Left forelimb (tissue), 1 donor: ENCODE data around the gene CCDC57.

ENCODE experiments used
- DNase-seq: peaks from one replicate; pipeline ENCODE4 v3.0.0-alpha.2; 2018; ENCODE audit warnings: low spot score

Gene CCDC57

GRCh38 chr17:82246365-82247181, 33.9 kb upstream of the CCDC57 start:
- DNase-seq, result no peak

GRCh38 chr17:82246040-82246364, 33.4 kb upstream of the CCDC57 start:
- DNase-seq, result no peak

GRCh38 chr17:82245134-82246039, 32.7 kb upstream of the CCDC57 start:
- no peak for DNase-seq

- DNase-seq, result no peak
Observed at GRCh38 chr17:82244413-82245133, 31.9 kb upstream of the CCDC57 start.

- no peak for DNase-seq
Observed at GRCh38 chr17:82243648-82244412, 31.2 kb upstream of the CCDC57 start.

GRCh38 chr17:82242977-82243647, 30.5 kb upstream of the CCDC57 start:
- no peak for DNase-seq

- no peak for DNase-seq
Observed at GRCh38 chr17:82242698-82242976, 30.0 kb upstream of the CCDC57 start.

- DNase-seq, result no peak
Observed at GRCh38 chr17:82241926-82242697, 29.5 kb upstream of the CCDC57 start.

GRCh38 chr17:82241183-82241925, 28.7 kb upstream of the CCDC57 start:
- DNase-seq, result no peak

GRCh38 chr17:82240506-82241182, 28.0 kb upstream of the CCDC57 start:
- no peak for DNase-seq

- DNase-seq, result no peak
Observed at GRCh38 chr17:82239926-82240505, 27.4 kb upstream of the CCDC57 start.

- DNase-seq, result no peak
Observed at GRCh38 chr17:82239401-82239925, 26.8 kb upstream of the CCDC57 start.

GRCh38 chr17:82238472-82239201, 26.0 kb upstream of the CCDC57 start:
- DNase-seq, result no peak

- no peak for DNase-seq
Observed at GRCh38 chr17:82237746-82238471, 25.3 kb upstream of the CCDC57 start.

GRCh38 chr17:82237083-82237745, 24.6 kb upstream of the CCDC57 start:
- no peak for DNase-seq

- peak; percentile 77 for DNase-seq
Observed at GRCh38 chr17:82236142-82236971, 23.7 kb upstream of the CCDC57 start.
